Kidney (tissue), 14 donors: ENCODE measurements around the gene SCN11A. TPM values are rescaled to one million over a fixed set of nuclear protein-coding genes. Genes with fewer than 3 reads are reported as not detected.

Experiments
- DNase-seq, 5 donors: peaks; one replicate each; pipeline ENCODE4 v3.0.0-alpha.2; 2013 to 2020
- FAIRE-seq: peaks from 2 replicates; lab custom pipeline; 2012; peaks lifted over from hg19 to GRCh38; lab: Jason Lieb, UNC
- H3K27ac ChIP-seq, 2 donors: one replicate each; pipeline ENCODE4 v1.7.0; 2013; ENCODE audit warnings: low read depth in 2 of 2, low read length in 2 of 2, inconsistent platforms in 1 of 2
- H3K27me3 ChIP-seq: one replicate; pipeline ENCODE4 v1.7.1; 2013; ENCODE audit warnings: low read length, inconsistent platforms; ENCODE audit not compliant: control insufficient read depth, insufficient read depth
- H3K36me3 ChIP-seq, 3 donors: one replicate each; pipeline versions ENCODE4 v1.7.0 to v1.7.1; 2013; ENCODE audit warnings: low read length in 3 of 3, control low read depth in 1 of 3, inconsistent platforms in 1 of 3; ENCODE audit not compliant: insufficient read depth in 3 of 3, control insufficient read depth in 2 of 3
- H3K4me1 ChIP-seq, 3 donors: one replicate each; pipeline versions ENCODE4 v1.7.0 to v1.7.1; 2013; ENCODE audit warnings: low read length in 3 of 3, inconsistent platforms in 1 of 3, low read depth in 1 of 3; ENCODE audit not compliant: control insufficient read depth in 2 of 3, insufficient read depth in 2 of 3
- H3K4me3 ChIP-seq, 3 donors: one replicate each; pipeline versions ENCODE4 v1.7.0 to v1.8.1; 2013; ENCODE audit warnings: low read length in 3 of 3, control low read depth in 1 of 3, inconsistent platforms in 1 of 3
- H3K9ac ChIP-seq, 3 donors: one replicate each; pipeline versions ENCODE4 v1.7.0 to v1.7.1; 2013; ENCODE audit warnings: low read length in 3 of 3, control low read depth in 1 of 3, inconsistent platforms in 1 of 3
- H3K9me3 ChIP-seq, 3 donors: one replicate each; pipeline versions ENCODE4 v1.7.0 to v1.7.1; 2013; ENCODE audit warnings: low read length in 3 of 3, control low read depth in 1 of 3, inconsistent platforms in 1 of 3; ENCODE audit not compliant: control insufficient read depth in 2 of 3, insufficient read depth in 1 of 3
- CTCF ChIP-seq: IDR thresholded peaks from 3 replicates; pipeline ENCODE4 v1.5.1; 2012; ENCODE audit warnings: mild to moderate bottlenecking, moderate library complexity, borderline replicate concordance; ENCODE audit not compliant: insufficient read depth; ENCODE audit errors: extremely low read depth
- intact Hi-C: fragments of 100-400 bp; cut with DNase I; formaldehyde crosslinking; loops from one replicate; pipeline ENCODE4 v1.11.1; 2022
- polyA plus RNA-seq: library from polyadenylated mRNA; stranded (reverse); fragments of 350-450 nt; fragmentation: Illumina TruSeq; extraction: RNeasy Lipid Tissue Mini Kit (QIAGEN cat#74804); gene quantifications from one replicate; pipeline ENCODE4 v1.2.3, GENCODE V29; 2014; ENCODE audit warnings: low read depth, low replicate concordance; ENCODE audit not compliant: insufficient read depth
- total RNA-seq: library from RNA; stranded (reverse); fragmentation: NEBNext Ultra II Directional; extraction: Animal tissue kit (Norgen Biotek cat#: 25700); gene quantifications from one replicate; pipeline ENCODE4 v1.2.1, GENCODE V29; 2021
- donor health status: control.
- donor health status: control.
- donor health status: control.
- donor health status: control.
- donor health status: control.
- donor health status: DM: yes; HTN: yes; CAD: no.
- donor health status: Normal renal cell carcinoma (clear cell type).

Gene SCN11A
- total and polyA plus RNA-seq, 2 donors from 2014 or later: 0.17 to 0.25 TPM

GRCh38 chr3:39086144-39086543, 34.4 kb upstream of the SCN11A start:
- Histone ChIP-seq H3K4me1 (no peaks in the 10 kb centered on the region), H3K27me3 (no peaks in the 10 kb centered on the region), H3K9me3 (no peaks in the 10 kb centered on the region), H3K4me3 (no peak overlapping the region), H3K9ac (no peak overlapping the region), H3K36me3 (peaks cover 3 to 40% (median 38%) of the 10 kb centered on the region in 3 donors), H3K27ac (no peak overlapping the region)
- no peak for DNase-seq
- no peak for FAIRE-seq
- no peak for TF ChIP-seq CTCF
- intact Hi-C loops: no loop called here

GRCh38 chr3:39082666-39083313, 31.0 kb upstream of the SCN11A start:
- DNase-seq (no peak), FAIRE-seq (no peak)
- no peak overlapping the region for H3K27ac ChIP-seq
- no peak for TF ChIP-seq CTCF
- no peak overlapping the region for H3K9ac ChIP-seq
- intact Hi-C loops: no loop called here
- H3K9me3 ChIP-seq: no peaks in the 10 kb centered on the region
- H3K36me3 ChIP-seq: peaks cover 9 to 23% (median 23%) of the 10 kb centered on the region in 3 donors
- no peaks in the 10 kb centered on the region for H3K27me3 ChIP-seq
- no peaks in the 10 kb centered on the region for H3K4me1 ChIP-seq
- no peak overlapping the region for H3K4me3 ChIP-seq

GRCh38 chr3:39080026-39080425, 28.3 kb upstream of the SCN11A start:
- H3K4me1 ChIP-seq: no peaks in the 10 kb centered on the region

More at GRCh38 chr3:39080026-39080425, 28.3 kb upstream of the SCN11A start:
- H3K36me3 ChIP-seq: peaks cover 10 to 29% (median 19%) of the 10 kb centered on the region in 3 donors
- intact Hi-C loops: no loop called here
- no peak overlapping the region for H3K9ac ChIP-seq
- no peak overlapping the region for H3K27ac ChIP-seq
- no peaks in the 10 kb centered on the region for H3K27me3 ChIP-seq
- no peaks in the 10 kb centered on the region for H3K9me3 ChIP-seq
- no peak overlapping the region for H3K4me3 ChIP-seq
- FAIRE-seq (no peak), DNase-seq (no peak)
- TF ChIP-seq CTCF: no peak
